A549 treated with Mapracorat at 1 μM for 4 hours (cell line): ENCODE measurements around the gene TIGD2. TPM values are rescaled to one million over a fixed set of nuclear protein-coding genes. Genes with fewer than 3 reads are reported as not detected.

Source experiments
- total RNA-seq: library from RNA; stranded (reverse); fragments of 200-300 nt; extraction: Qiagen RNA extraction; gene quantifications from 5 replicates; pipeline ENCODE4 v1.2.3, GENCODE V29; 2022

The TIGD2 gene
- 4.6 to 6.0 TPM (median 5.2 TPM) in 5 replicates for total RNA-seq

DNA sequence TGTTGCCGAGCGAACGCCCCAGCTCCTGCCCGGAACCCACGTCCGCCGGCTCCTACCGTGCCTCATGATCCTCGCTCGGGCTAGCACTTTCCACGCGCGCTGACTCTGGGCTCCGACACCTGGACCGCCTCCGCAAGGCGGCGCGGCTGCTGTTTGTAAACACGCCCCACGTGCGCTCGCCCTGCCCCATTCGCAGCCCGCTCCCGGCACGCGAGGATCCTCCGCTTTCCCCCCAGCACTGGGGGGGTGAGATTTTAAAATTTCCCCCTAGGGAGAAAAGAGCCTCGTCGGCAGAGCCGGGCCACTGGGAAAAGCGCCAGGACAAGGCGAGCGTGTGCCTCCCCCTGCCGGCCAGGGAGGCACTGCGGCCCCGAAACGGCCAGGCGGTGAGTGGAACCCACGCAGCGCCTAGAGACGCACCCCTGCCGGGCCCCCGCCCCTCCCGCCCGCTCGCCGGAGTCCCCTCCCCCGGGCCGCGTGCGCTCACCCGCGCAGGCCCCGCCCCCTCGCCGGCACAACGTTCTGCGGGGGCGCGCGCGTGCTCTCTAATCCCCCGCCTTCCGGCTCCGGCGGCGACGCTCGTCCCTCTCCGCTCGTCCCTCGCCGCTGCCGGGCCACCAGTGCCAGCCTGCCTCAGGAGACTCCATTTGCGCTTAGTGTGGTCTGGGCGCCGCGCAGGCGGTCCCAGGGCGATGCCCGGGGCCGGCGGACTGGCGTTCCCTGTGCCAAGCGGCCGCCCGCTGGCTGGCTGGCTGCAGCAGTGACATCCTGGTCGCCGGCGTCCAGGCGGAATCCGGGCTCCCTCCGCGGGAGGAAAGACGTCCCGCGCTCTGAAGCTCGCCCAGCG lies at the start of gene TIGD2:
TIGD2 (plus strand) TSS at position 548 of the 847 bp plus-strand sequence. CDS start 1,442 bp downstream, outside the sequence.

Other genes starting within 250 kb of the TIGD2 start
- 4.8 to 6.1 TPM (median 5.5 TPM) in 5 replicates for gene FAM13A, start 54.3 kb upstream of the TIGD2 start, total RNA-seq
- 1.5 to 3.0 TPM (median 2.9 TPM) in 5 replicates for gene GPRIN3, start 196.3 kb downstream of the TIGD2 start, total RNA-seq